PC-3 (cell line): Measurements from ENCODE around the gene CSPG4. TPM values are rescaled to one million over a fixed set of nuclear protein-coding genes. Genes with fewer than 3 reads are reported as not detected.
"Not testable (repeated sequence)": the region's sequence is repeated elsewhere in the genome, so short reads cannot be mapped to it uniquely, and the experiment has no call there.

Source experiments
- ATAC-seq: fragments of 200-7000 bp; cut with Tn5 transposase; 2 replicates; pipeline ENCODE4 v1.9.1; 2020; ENCODE audit warnings: mild to moderate bottlenecking, moderate library complexity
- BruUV-seq: library from RNA; stranded (reverse); fragments of 400-500 nt; replicated peaks from 2 replicates; lab custom pipeline; 2021; lab: Mats Ljungman, UMichigan
- CTCF ChIA-PET: fragments of 300-600 bp; sonication (Branson Sonifier 250); formaldehyde crosslinking; loops from one replicate; lab custom pipeline; 2022; ENCODE audit warnings: antibody characterized with exemption; lab: Charles Lee
- POLR2A ChIA-PET: fragments of 300-600 bp; sonication (Branson Sonifier 250); formaldehyde crosslinking; loops from one replicate; lab custom pipeline; 2022; ENCODE audit warnings: antibody characterized with exemption; ENCODE audit not compliant: unreplicated experiment; lab: Charles Lee
- DNase-seq: peaks from one replicate; pipeline ENCODE4 v3.0.0-alpha.2; 2015
- H2AFZ ChIP-seq: fragments of 300-600 bp; sonication (generic); 2 replicates; pipeline ENCODE4 v1.6.0; 2016; ENCODE audit warnings: antibody characterized with exemption, low read length
- H3F3A ChIP-seq: fragments of 300-600 bp; sonication (generic); one replicate; pipeline ENCODE4 v1.6.0; 2017; ENCODE audit warnings: antibody characterized with exemption, low read length, control low read depth, mild to moderate bottlenecking; ENCODE audit not compliant: unreplicated experiment
- H3K27ac ChIP-seq: fragments of 300-600 bp; sonication (generic); 2 replicates; pipeline ENCODE4 v1.5.1; 2016; ENCODE audit warnings: mild to moderate bottlenecking, low read length
- H3K27me3 ChIP-seq: fragments of 300-600 bp; sonication (generic); 2 replicates; pipeline ENCODE4 v1.6.1; 2016; ENCODE audit warnings: low read length, mixed read lengths
- H3K36me3 ChIP-seq: fragments of 300-600 bp; sonication (generic); 2 replicates; pipeline ENCODE4 v1.6.1; 2016; ENCODE audit warnings: low read depth, mixed run types, low read length, mixed read lengths
- H3K4me1 ChIP-seq: fragments of 300-600 bp; sonication (generic); 2 replicates; pipeline ENCODE4 v1.5.1; 2016; ENCODE audit warnings: low read length; ENCODE audit not compliant: insufficient read depth
- H3K4me2 ChIP-seq: fragments of 300-600 bp; sonication (generic); 2 replicates; pipeline ENCODE4 v1.6.0; 2016; ENCODE audit warnings: low read length
- H3K4me3 ChIP-seq: fragments of 300-600 bp; sonication (generic); 2 replicates; pipeline ENCODE4 v1.5.1; 2016; ENCODE audit warnings: mild to moderate bottlenecking, low read length, mixed read lengths
- H3K79me2 ChIP-seq: fragments of 300-600 bp; sonication (generic); 2 replicates; pipeline ENCODE4 v1.6.1; 2017; ENCODE audit warnings: low read length, mixed read lengths
- H3K9ac ChIP-seq: fragments of 300-600 bp; sonication (generic); 2 replicates; pipeline ENCODE4 v1.6.0; 2016; ENCODE audit warnings: mild to moderate bottlenecking, low read length
- H3K9me2 ChIP-seq: fragments of 300-600 bp; sonication (generic); replicated peaks from 2 replicates; pipeline ENCODE4 v1.6.1; 2016; ENCODE audit warnings: mixed run types, low read length, mixed read lengths
- H3K9me3 ChIP-seq: fragments of 300-600 bp; sonication (generic); 2 replicates; pipeline ENCODE4 v1.6.1; 2016; ENCODE audit warnings: low read length, mixed read lengths
- H4K20me1 ChIP-seq: fragments of 300-600 bp; sonication (generic); 2 replicates; pipeline ENCODE4 v1.6.1; 2016; ENCODE audit warnings: low read length, mixed read lengths
- EZH2 ChIP-seq: fragments of 300-600 bp; sonication (generic); IDR thresholded peaks from one replicate; pipeline ENCODE4 v1.6.1; 2017; ENCODE audit warnings: antibody characterized with exemption, mild to moderate bottlenecking, low read length; ENCODE audit not compliant: unreplicated experiment
- EZH2phosphoT487 ChIP-seq: fragments of 300-600 bp; sonication (generic); IDR thresholded peaks from 2 replicates; pipeline ENCODE4 v1.6.1; 2018; ENCODE audit warnings: mild to moderate bottlenecking, antibody characterized with exemption, low read length, borderline replicate concordance
- intact Hi-C: fragments of 100-400 bp; cut with micrococcal nuclease; formaldehyde crosslinking; loops from 2 replicates; pipeline ENCODE4 v1.9.0; 2023
- total RNA-seq: library from RNA; depleted of rRNA; stranded (reverse); fragments of >200 nt; gene quantifications from 2 replicates; pipeline ENCODE4 v1.2.3, GENCODE V29; 2014
- TF ChIP-seq, protein P1 (sequence below): fragments of 300-600 bp; sonication (generic); conservative IDR thresholded peaks from 2 replicates; pipeline ENCODE4 v1.5.1; 2017; ENCODE audit warnings: antibody characterized with exemption, low read depth, mild to moderate bottlenecking, low read length

The CSPG4 gene
- total RNA-seq, 1 experiment from 2014 or later, result 2.0 TPM

GRCh38 chr15:75749820-75750219, 37.2 kb upstream of the CSPG4 start:
- H3K27me3 ChIP-seq, result no peaks in the 10 kb centered on the region
- no peaks in the 10 kb centered on the region for H4K20me1 ChIP-seq
- H2AFZ ChIP-seq, result no peak overlapping the region
- H3K4me1 ChIP-seq, result no peaks in the 10 kb centered on the region
- no peak overlapping the region for H3K4me3 ChIP-seq
- CTCF ChIA-PET, result no interaction called here
- H3K4me2 ChIP-seq, result no peak overlapping the region
- TF ChIP-seq EZH2phosphoT487 (no peak), EZH2 (no peak)
- TF ChIP-seq, protein P1, sequence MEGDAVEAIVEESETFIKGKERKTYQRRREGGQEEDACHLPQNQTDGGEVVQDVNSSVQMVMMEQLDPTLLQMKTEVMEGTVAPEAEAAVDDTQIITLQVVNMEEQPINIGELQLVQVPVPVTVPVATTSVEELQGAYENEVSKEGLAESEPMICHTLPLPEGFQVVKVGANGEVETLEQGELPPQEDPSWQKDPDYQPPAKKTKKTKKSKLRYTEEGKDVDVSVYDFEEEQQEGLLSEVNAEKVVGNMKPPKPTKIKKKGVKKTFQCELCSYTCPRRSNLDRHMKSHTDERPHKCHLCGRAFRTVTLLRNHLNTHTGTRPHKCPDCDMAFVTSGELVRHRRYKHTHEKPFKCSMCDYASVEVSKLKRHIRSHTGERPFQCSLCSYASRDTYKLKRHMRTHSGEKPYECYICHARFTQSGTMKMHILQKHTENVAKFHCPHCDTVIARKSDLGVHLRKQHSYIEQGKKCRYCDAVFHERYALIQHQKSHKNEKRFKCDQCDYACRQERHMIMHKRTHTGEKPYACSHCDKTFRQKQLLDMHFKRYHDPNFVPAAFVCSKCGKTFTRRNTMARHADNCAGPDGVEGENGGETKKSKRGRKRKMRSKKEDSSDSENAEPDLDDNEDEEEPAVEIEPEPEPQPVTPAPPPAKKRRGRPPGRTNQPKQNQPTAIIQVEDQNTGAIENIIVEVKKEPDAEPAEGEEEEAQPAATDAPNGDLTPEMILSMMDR, result no peak
- no TSS peak for BruUV-seq
- POLR2A ChIA-PET, result no interaction called here
- no peaks in the 10 kb centered on the region for H3K9me3 ChIP-seq
- DNase-seq, result no peak
- intact Hi-C loops, result no loop called here
- H3K27ac ChIP-seq, result no peak overlapping the region
- ATAC-seq, result no peak
- no peaks in the 10 kb centered on the region for H3F3A ChIP-seq
- H3K79me2 ChIP-seq, result no peaks in the 10 kb centered on the region
- no peaks in the 10 kb centered on the region for H3K9me2 ChIP-seq
- H3K9ac ChIP-seq, result no peak overlapping the region
- no peaks in the 10 kb centered on the region for H3K36me3 ChIP-seq

- H3K9me3 ChIP-seq, H3K9ac ChIP-seq, H3K4me2 ChIP-seq, BruUV-seq, DNase-seq, ATAC-seq, intact Hi-C loops, H3K9me2 ChIP-seq, H4K20me1 ChIP-seq, H2AFZ ChIP-seq, POLR2A ChIA-PET, H3K79me2 ChIP-seq, H3K36me3 ChIP-seq, H3K27me3 ChIP-seq, H3K4me3 ChIP-seq, H3K27ac ChIP-seq, H3F3A ChIP-seq, CTCF ChIA-PET, H3K4me1 ChIP-seq: not testable (repeated sequence)
These were observed 36.2 kb upstream of the CSPG4 start for GRCh38 chr15:75748882-75749281.

GRCh38 chr15:75747121-75747520, 34.5 kb upstream of the CSPG4 start:
- DNase-seq, CTCF ChIA-PET, H3K9me2 ChIP-seq, H3K27ac ChIP-seq, H3K4me2 ChIP-seq, intact Hi-C loops, BruUV-seq, POLR2A ChIA-PET, H3K79me2 ChIP-seq, H3K36me3 ChIP-seq, H3K4me1 ChIP-seq, H3K9ac ChIP-seq, H3K4me3 ChIP-seq, ATAC-seq, H3K27me3 ChIP-seq, H4K20me1 ChIP-seq, H3K9me3 ChIP-seq, H3F3A ChIP-seq, H2AFZ ChIP-seq: not testable (repeated sequence)

DNA sequence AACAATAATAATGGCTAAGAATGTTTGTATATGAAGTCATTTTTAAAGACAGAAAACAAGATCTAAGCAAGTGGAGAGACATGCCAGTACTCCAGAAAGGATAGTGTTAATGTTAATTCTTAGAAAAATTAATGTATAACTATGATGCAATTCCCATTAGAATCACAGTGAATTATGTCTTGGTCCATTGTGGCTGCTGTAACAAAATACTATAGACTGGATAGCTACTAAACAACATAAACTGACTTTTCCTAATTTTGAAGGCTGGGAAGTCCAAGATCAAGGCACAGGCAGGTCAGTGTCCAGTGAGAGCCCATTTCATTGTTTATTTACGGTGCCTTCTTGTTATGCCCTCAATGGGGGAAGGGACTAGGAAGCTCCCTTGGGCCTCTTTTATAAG, 32.7 kb upstream of the CSPG4 start:
- H3K9me2 ChIP-seq, result no peaks in the 10 kb centered on the region
- no peaks in the 10 kb centered on the region for H3F3A ChIP-seq
- no peak overlapping the region for H3K4me2 ChIP-seq
- H3K79me2 ChIP-seq, result no peaks in the 10 kb centered on the region
- H3K9ac ChIP-seq, result no peak overlapping the region
- H3K4me1 ChIP-seq, result no peaks in the 10 kb centered on the region
- intact Hi-C loops, result no loop called here
- ATAC-seq, result no peak
- CTCF ChIA-PET, result no interaction called here
- H3K9me3 ChIP-seq, result no peaks in the 10 kb centered on the region
- no TSS peak for BruUV-seq
- POLR2A ChIA-PET, result no interaction called here
- no peak for DNase-seq
- H3K4me3 ChIP-seq, result no peak overlapping the region
- H3K27ac ChIP-seq, result no peak overlapping the region
- TF ChIP-seq EZH2phosphoT487 (no peak), EZH2 (no peak)
- TF ChIP-seq, protein P1, result no peak
- H2AFZ ChIP-seq, result no peak overlapping the region
- no peaks in the 10 kb centered on the region for H4K20me1 ChIP-seq
- no peaks in the 10 kb centered on the region for H3K27me3 ChIP-seq
- H3K36me3 ChIP-seq, result no peaks in the 10 kb centered on the region

DNA sequence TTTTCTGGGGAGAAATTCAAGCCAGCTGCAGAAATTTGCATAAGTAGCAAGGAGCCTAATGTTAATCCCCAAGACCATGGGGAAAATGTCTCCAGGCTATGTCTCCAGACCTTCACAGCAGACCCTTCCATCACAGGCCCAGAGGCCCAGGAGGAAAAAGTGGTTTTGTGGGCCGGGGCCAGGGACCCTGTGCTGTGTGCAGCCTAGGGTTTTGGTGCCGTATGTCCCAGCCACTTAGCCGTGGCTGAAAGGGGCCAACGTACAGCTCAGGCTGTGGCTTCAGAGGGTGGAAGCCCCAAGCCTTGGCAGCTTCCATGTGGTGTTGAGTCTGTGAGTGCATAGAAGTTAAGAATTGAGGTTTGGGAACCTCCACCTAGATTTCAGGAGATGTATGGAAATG, 29.7 kb upstream of the CSPG4 start:
- BruUV-seq, H3K27ac ChIP-seq, H2AFZ ChIP-seq, intact Hi-C loops, H3K9ac ChIP-seq, CTCF ChIA-PET, POLR2A ChIA-PET, H3K4me1 ChIP-seq, H4K20me1 ChIP-seq, H3K4me3 ChIP-seq, H3K36me3 ChIP-seq, H3F3A ChIP-seq, ATAC-seq, H3K9me3 ChIP-seq, H3K27me3 ChIP-seq, DNase-seq, H3K79me2 ChIP-seq, H3K9me2 ChIP-seq, H3K4me2 ChIP-seq: not testable (repeated sequence)
